Loucy (cell line): ENCODE data around the gene S100A8.

Experiments used
- CTCF ChIP-seq: fragments of 200-600 bp; sonication (generic); conservative IDR thresholded peaks from 2 replicates; pipeline ENCODE4 v1.5.1; 2014; ENCODE audit warnings: mild to moderate bottlenecking, antibody characterized with exemption, low read length
- EZH2phosphoT487 ChIP-seq: fragments of 200-600 bp; IDR thresholded peaks from 2 replicates; pipeline ENCODE4 v1.6.1; 2018; ENCODE audit warnings: antibody characterized with exemption, mild to moderate bottlenecking, moderate library complexity, borderline replicate concordance

- TF ChIP-seq CTCF (no peak), EZH2phosphoT487 (no peak)
Observed at GRCh38 chr1:153349363-153350320, 41.2 kb downstream of the S100A8 start.
